Activated CD4-positive, alpha-beta T cell treated with anti-CD3 and anti-CD28 coated beads, Interleukin-2, amount 10 ng/mL, durations not matched to agents 7 days and 5 days (primary cell): ENCODE measurements around the gene HOXC4. TPM values are rescaled to one million over a fixed set of nuclear protein-coding genes. Genes with fewer than 3 reads are reported as not detected.
A peak's percentile ranks its signal among the peaks of the same experiment; 100 is the strongest.
"Not testable (repeated sequence)": the region's sequence is repeated elsewhere in the genome, so short reads cannot be mapped to it uniquely, and the experiment has no call there.

Source experiments
- CTCF ChIA-PET: fragments of 350-600 bp; sonication (Branson Sonifier 250); formaldehyde crosslinking; loops from one replicate; lab custom pipeline; 2021; ENCODE audit warnings: antibody characterized with exemption; lab: Charles Lee
- POLR2A ChIA-PET: fragments of 350-600 bp; sonication (Branson Sonifier 250); formaldehyde crosslinking; loops from one replicate; lab custom pipeline; 2021; ENCODE audit warnings: antibody characterized with exemption; lab: Charles Lee
- DNase-seq: peaks from one replicate; pipeline ENCODE4 v3.0.0-alpha.2; 2020
- H3K27ac Mint-ChIP-seq: one replicate; pipeline ENCODE4 v1.8.0; 2021; ENCODE audit warnings: mild to moderate bottlenecking, moderate library complexity, mixed read lengths
- H3K27me3 Mint-ChIP-seq: one replicate; pipeline ENCODE4 v1.8.0; 2021; ENCODE audit warnings: mixed read lengths
- H3K36me3 Mint-ChIP-seq: one replicate; pipeline ENCODE4 v1.8.0; 2021; ENCODE audit warnings: low read depth, mixed read lengths
- H3K4me1 Mint-ChIP-seq: one replicate; pipeline ENCODE4 v1.8.0; 2021; ENCODE audit warnings: mixed read lengths
- H3K4me3 Mint-ChIP-seq: one replicate; pipeline ENCODE4 v1.8.0; 2021; ENCODE audit warnings: mild to moderate bottlenecking, moderate library complexity, mixed read lengths
- H3K9me3 Mint-ChIP-seq: one replicate; pipeline ENCODE4 v1.8.0; 2021; ENCODE audit warnings: mixed read lengths
- total RNA-seq, 2 experiments: library from RNA; stranded (reverse); gene quantifications; one replicate each; pipeline ENCODE4 v1.2.3, GENCODE V29; 2021

Gene HOXC4
- total RNA-seq, 2 experiments from 2014 or later: not detected

DNA sequence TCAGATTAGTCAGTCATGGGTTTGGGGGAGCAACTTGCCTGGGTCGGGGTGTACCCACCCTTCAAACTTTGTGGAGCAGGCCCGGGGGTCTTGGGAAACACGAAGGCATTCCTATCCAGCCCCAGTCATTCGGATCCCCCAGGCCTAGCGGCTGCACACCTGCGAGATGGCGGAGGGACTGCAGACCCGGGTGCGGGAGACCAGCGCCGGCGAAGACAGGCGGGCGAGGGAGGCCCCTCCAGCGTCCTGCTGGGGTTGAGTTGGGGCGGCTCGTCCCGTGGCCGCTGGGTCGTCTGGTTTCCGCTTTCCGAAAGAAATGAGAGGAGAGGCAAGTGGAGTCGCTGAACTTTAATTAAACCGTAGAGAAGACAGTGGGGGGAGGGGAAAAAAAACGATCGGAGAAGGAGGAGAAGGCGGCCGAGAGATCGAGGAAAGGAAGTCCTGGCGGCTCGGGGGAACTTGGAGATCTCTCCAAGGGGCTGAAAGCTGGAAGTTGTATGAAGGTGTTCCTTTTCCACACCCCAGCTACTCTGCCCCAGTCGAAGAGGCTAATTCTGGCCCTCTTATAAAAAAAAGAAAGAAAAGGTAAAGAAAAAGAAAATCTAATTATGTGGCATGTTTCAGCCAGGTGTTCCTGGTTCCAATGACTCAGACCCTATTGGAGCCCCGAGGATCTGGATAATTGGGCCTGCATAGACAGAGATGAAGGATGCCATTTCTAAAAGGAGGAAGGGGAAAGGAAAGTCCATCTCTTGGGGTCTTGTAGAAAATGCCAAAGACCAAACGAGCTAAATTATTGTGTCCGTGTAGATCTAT lies 28.2 kb downstream of the HOXC4 start:
- Mint-ChIP-seq H3K4me1 (peaks cover 34% of the 10 kb centered on the region), H3K4me3 (peak overlapping the region; percentile 74), H3K27me3 (peaks cover 17% of the 10 kb centered on the region), H3K27ac (peak overlapping the region; percentile 91)
- CTCF ChIA-PET, H3K9me3 Mint-ChIP-seq, H3K36me3 Mint-ChIP-seq, POLR2A ChIA-PET: not testable (repeated sequence)
- DNase-seq: peak; percentile 26

DNA sequence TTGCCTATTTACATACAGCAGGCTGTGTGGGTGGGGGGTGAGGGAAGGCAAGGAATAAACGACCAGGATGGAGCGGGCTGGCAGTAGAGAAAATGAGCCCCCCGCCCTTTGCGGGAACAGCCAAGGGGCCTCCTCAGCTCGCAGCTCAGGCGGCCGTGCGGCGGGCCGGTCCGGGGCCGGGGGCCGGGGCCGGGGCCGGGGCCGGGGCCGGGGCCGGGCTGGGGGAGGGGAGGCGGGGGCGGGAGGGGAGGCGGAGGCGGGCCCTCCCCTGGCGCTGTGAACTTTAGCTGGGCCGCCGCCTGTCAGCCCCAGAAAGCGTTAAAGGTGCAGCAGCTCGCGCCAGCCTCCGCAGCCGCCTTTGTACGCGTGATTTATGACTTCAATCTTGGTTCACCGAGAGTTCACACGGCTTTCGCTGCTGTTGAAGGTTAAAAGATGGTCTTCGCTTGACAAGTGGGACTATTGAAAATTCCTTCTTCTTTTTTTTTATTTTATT lies 28.8 kb downstream of the HOXC4 start:
- CTCF ChIA-PET: no interaction called here
- Mint-ChIP-seq H3K27ac (peak overlapping the region; percentile 91), H3K9me3 (no peaks in the 10 kb centered on the region)

DNA sequence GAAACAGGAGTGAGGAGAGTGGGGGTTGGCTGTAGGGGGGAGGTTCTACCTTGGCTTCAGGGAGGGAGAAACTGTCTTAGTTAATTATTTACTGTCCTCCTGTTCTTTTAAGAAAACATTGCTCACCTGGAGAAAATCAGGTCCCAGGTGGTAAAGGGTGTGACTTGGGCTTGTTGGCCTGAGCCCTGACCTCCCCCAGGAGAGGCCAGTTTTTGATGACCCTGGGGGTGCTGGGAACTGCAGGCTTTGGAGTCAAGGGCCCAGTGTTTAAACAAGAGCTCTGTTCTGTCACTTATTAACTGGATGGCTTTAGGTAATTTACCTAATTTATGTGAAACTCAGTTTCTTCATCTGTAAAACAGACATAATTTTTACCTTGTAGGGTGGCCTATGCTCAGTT lies 34.4 kb downstream of the HOXC4 start:
- POLR2A ChIA-PET, H3K27ac Mint-ChIP-seq, CTCF ChIA-PET, H3K36me3 Mint-ChIP-seq, H3K9me3 Mint-ChIP-seq, H3K4me3 Mint-ChIP-seq, DNase-seq: not testable (repeated sequence)
- H3K4me1 Mint-ChIP-seq: peaks cover 19% of the 10 kb centered on the region
- H3K27me3 Mint-ChIP-seq: peaks cover 50% of the 10 kb centered on the region

More for the DNA sequence above, 28.8 kb downstream of the HOXC4 start:
- POLR2A ChIA-PET: no interaction called here
- DNase-seq: peak; percentile 50
- Mint-ChIP-seq H3K27me3 (peaks cover 14% of the 10 kb centered on the region), H3K4me3 (peak overlapping the region; percentile 74), H3K4me1 (peaks cover 34% of the 10 kb centered on the region), H3K36me3 (no peaks in the 10 kb centered on the region)

DNA sequence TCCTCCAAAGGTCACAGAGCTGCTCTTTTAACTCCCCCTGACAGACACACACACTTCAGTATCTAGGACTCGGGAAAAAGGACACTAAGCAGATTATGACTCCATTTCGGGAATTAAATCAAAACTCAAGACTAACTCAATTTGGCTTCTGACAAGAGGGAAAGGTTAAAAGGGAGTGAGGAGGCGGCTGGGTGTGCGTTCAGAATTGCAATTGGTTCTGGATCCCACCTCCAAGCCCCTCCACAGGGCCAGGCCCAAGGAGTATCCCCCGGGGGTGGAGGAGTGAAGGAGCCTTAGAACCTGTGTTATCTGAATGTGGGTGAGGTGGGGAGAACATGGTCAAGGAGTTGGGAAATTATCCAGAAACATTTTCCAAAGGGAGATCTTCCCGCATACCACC lies 35.8 kb downstream of the HOXC4 start:
- POLR2A ChIA-PET, H3K9me3 Mint-ChIP-seq, CTCF ChIA-PET, DNase-seq, H3K4me3 Mint-ChIP-seq, H3K36me3 Mint-ChIP-seq, H3K27ac Mint-ChIP-seq: not testable (repeated sequence)
- H3K4me1 Mint-ChIP-seq: peaks cover 11% of the 10 kb centered on the region
- peaks cover 53% of the 10 kb centered on the region for H3K27me3 Mint-ChIP-seq

DNA sequence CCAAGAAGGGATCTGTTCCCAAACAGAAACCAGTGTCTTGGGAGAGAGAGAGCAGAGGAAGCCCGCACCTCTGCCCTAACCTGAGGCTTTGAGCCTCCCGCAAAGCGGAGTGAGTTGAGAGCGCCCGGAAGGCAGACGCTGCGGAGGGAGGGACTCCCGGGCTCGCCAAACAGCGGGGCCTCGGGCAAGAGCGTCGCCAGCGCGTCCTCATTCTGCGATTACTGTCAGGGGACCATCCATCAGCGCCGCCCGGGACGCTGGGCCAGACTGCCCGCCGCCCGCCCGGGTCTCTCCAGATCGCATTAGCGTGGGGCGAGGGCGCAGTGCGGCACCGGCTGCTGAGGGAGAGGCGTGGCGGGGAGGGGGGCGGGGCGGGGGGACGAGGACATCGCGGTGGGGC lies 36.7 kb downstream of the HOXC4 start:
- Mint-ChIP-seq H3K4me3 (peak overlapping the region; percentile 52), H3K27me3 (peaks cover 50% of the 10 kb centered on the region), H3K4me1 (peaks cover 11% of the 10 kb centered on the region)
- DNase-seq, CTCF ChIA-PET, POLR2A ChIA-PET, H3K9me3 Mint-ChIP-seq, H3K27ac Mint-ChIP-seq, H3K36me3 Mint-ChIP-seq: not testable (repeated sequence)

DNA sequence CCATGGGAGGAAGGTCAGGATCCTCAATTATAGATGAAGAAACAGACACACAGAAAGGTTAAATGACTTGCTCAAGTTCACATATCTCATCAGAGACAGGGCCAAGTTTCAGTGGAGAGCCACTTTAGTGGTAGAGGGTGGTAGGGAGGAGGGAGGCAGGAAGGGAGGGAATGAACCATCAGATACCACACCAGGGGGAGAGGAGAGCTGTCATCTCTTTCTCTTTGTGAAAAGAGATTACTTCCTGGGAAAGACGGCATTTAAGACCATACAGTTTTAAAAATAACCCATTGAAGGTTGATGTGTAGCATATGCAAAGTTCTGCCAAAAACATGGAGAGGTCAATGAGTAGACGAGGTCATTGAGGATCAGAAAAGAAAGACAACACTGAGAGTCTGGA lies 39.3 kb downstream of the HOXC4 start:
- H3K36me3 Mint-ChIP-seq, H3K4me3 Mint-ChIP-seq, DNase-seq, POLR2A ChIA-PET, H3K27ac Mint-ChIP-seq, CTCF ChIA-PET, H3K9me3 Mint-ChIP-seq: not testable (repeated sequence)
- Mint-ChIP-seq H3K4me1 (peaks cover 11% of the 10 kb centered on the region), H3K27me3 (peaks cover 51% of the 10 kb centered on the region)

DNA sequence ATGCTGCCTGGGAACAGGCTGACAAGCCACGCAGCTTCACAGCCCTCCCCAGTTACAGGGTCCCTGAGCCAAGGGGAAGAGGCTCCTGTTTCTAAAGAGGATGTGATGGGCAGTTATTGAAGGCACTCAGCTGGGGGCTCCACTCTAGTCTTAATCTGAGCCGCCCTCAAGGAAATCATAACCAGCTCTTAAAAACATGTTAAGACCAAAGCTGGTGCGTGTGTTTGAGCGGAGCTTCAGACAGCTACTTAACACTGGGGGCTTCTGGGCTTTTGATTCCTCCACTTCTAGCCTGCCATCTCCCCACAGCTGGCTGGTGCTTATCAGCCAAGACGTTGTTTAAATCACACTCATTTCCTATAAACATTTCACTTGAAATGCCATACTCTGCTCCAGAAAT lies 42.3 kb downstream of the HOXC4 start:
- DNase-seq, CTCF ChIA-PET, H3K4me1 Mint-ChIP-seq, H3K27ac Mint-ChIP-seq, H3K4me3 Mint-ChIP-seq, H3K9me3 Mint-ChIP-seq, POLR2A ChIA-PET, H3K36me3 Mint-ChIP-seq: not testable (repeated sequence)
- H3K27me3 Mint-ChIP-seq: peaks cover 34% of the 10 kb centered on the region

DNA sequence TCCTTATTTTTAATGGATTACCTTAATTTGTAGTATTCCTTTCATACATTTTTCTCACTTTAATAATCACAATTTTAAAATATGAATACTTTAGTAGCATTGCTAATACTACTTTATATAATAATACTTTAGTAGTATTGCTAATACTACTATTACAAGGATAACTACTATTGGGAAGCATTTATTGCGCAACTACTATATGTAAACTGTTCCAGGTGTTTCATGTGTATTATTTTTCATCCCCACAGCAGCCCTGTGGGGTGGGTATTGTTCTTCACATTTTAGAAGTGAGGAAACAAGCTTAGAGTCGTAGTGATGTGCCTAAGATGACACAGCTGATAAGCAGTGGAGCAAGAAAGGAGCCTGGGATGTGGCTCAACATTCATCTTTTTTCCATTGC lies 45.0 kb downstream of the HOXC4 start:
- H3K27me3 Mint-ChIP-seq: peaks cover 34% of the 10 kb centered on the region

DNA sequence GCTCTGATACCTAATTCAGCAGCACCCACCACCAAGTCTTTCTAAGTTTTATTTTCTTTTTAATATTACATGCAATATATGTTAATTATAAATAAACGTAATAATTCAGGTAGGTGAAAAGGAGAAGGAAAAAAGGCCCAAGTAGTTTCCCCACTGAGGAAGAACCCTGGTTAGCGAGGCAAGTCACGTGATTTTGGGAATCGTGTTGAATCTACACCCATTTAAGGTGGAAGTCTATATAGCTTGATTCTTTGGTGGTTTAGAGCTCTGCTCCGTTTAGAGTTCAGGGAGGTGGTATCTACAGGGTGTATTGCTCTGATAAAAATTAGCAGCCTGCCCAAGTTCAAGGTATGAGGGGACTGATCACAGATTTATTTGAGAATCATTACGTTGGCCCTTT lies 47.0 kb downstream of the HOXC4 start:
- CTCF ChIA-PET: not testable (repeated sequence)

More for the DNA sequence above, 45.0 kb downstream of the HOXC4 start:
- not testable (repeated sequence) for H3K4me1 Mint-ChIP-seq, H3K36me3 Mint-ChIP-seq, H3K27ac Mint-ChIP-seq, H3K4me3 Mint-ChIP-seq, DNase-seq, H3K9me3 Mint-ChIP-seq
- ChIA-PET POLR2A (interaction anchor here (0.6 kb wide), 1 partner anchor 90 kb away, joined by 3 read pairs; the partner anchor contains the start of gene SMUG1), CTCF (interaction anchor here (0.7 kb wide), 1 partner anchor 37 kb away, joined by 3 read pairs; no protein-coding TSS in a partner anchor)

DNA sequence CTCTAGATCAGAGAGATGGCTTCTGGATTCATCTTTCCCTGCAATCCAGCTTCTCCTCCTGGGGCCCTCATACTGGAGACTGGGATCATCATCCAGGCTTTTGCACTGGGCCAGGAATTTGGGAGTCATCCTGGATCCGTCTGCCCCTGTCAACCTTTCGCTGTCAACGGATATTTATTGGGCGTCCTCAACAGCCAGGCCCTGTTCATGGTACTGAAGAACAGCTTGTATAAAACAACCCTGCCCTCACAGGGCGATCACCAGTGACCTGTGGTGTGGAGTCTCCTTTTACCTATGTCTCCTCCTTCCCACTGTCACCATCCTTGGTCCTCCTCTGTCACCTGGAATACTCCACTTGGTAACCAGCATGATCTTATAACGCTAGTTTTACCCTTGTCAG lies 48.6 kb downstream of the HOXC4 start:
- H3K27ac Mint-ChIP-seq, H3K36me3 Mint-ChIP-seq, CTCF ChIA-PET, H3K4me3 Mint-ChIP-seq, H3K4me1 Mint-ChIP-seq, DNase-seq, H3K9me3 Mint-ChIP-seq, POLR2A ChIA-PET: not testable (repeated sequence)
- peaks cover 55% of the 10 kb centered on the region for H3K27me3 Mint-ChIP-seq

More for the DNA sequence above, 47.0 kb downstream of the HOXC4 start:
- DNase-seq, H3K4me3 Mint-ChIP-seq, H3K9me3 Mint-ChIP-seq, H3K4me1 Mint-ChIP-seq, H3K36me3 Mint-ChIP-seq, H3K27ac Mint-ChIP-seq, POLR2A ChIA-PET: not testable (repeated sequence)
- H3K27me3 Mint-ChIP-seq: peaks cover 40% of the 10 kb centered on the region

DNA sequence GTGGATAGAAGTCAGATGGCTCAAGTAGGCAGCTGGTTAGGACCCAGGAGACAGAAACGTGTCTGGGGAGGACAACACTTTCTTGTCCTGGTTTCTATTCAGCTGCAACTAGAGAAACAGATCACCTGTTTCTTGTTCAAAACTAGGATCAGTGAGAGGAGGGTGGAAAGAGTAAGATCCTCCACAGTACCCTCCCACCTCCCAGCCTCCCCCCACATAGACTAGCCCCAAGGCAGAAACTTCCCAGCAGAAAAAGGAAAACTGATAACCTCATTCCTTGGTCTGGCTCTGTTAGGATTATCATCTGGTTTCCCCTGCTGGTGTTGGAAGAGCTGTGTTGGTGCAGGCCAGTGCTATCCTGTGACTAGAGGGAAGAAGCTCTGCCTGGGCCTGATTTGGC lies 50.2 kb downstream of the HOXC4 start:
- DNase-seq, H3K4me3 Mint-ChIP-seq, H3K36me3 Mint-ChIP-seq, H3K9me3 Mint-ChIP-seq, POLR2A ChIA-PET, H3K27ac Mint-ChIP-seq, H3K4me1 Mint-ChIP-seq: not testable (repeated sequence)
- CTCF ChIA-PET: interaction anchor here (0.6 kb wide), 1 partner anchor 1196 kb away, joined by 3 read pairs; no protein-coding TSS in a partner anchor
- peaks cover 61% of the 10 kb centered on the region for H3K27me3 Mint-ChIP-seq
